NCI-H1048 (cell line): ENCODE results near the gene OSBPL6.
A peak's percentile ranks its signal among the peaks of the same experiment; 100 is the strongest.

Source experiments
- DNase-seq: peaks from one replicate; lab custom pipeline; 2025; lab: John Stamatoyannopoulos, UW

The OSBPL6 gene

DNA sequence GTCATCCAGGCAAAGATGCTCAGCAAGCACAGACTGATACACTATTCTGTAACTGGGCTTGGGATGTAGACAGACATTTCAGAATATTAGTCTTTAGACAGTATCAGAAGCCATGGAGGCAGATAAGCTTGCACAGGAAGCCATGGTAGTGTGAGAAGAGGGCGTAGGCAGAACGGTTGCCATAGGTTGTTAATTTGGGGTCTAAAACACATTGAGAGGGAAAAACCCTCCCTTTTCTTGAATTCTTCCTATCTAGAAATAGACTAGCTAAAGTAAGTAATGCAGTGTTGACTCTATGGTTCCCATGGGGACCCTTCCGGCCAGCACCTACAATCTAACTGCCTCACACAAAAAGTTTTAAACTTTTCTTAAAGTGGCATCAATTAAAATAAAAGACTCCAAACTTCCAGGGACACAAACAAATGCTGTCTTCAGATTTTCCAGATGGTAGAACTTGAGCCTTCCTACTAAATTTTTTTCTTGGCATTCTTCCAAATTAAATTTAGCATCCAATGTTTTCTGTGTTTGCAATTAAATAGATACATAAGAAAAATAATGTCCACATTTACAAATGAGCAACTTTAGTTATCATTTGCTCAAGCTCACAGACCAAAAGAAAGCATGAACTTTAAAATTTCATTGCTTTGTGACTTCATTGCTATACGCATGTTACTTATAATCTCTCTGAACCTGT lies 254.8 kb downstream of the OSBPL6 start:
- no peak for DNase-seq

GRCh38 chr2:178449700-178450523 lies 255.6 kb downstream of the OSBPL6 start:
- no peak for DNase-seq

GRCh38 chr2:178450524-178450773 lies 256.1 kb downstream of the OSBPL6 start:
- DNase-seq = peak; percentile 51

- DNase-seq = peak; percentile 93
These were observed 256.6 kb downstream of the OSBPL6 start, which contains the start of the genes PJVK and PRKRA for GRCh38 chr2:178450774-178451525. TSS of gene PJVK (plus strand) at chr2:178451378. CDS start at chr2:178453410, 2,032 bp downstream. TSS of gene PRKRA (minus strand) at chr2:178451175. CDS start at chr2:178451030, 145 bp downstream.

- DNase-seq = no peak
These were observed 258.0 kb downstream of the OSBPL6 start for GRCh38 chr2:178452334-178452733.
